H1 (cell line): ENCODE measurements around the gene MUC5AC. TPM values are rescaled to one million over a fixed set of nuclear protein-coding genes. Genes with fewer than 3 reads are reported as not detected.

Experiments used
- CTCF ChIA-PET: fragments of 300-600 bp; sonication (Branson Sonifier 250); formaldehyde crosslinking; loops from one replicate; lab custom pipeline; 2021; ENCODE audit not compliant: partially characterized antibody; lab: Charles Lee
- POLR2A ChIA-PET: fragments of 300-600 bp; sonication (Branson Sonifier 250); formaldehyde crosslinking; loops from one replicate; lab custom pipeline; 2021; ENCODE audit warnings: inconsistent platforms; ENCODE audit not compliant: partially characterized antibody; lab: Charles Lee
- DNase-seq, 2 experiments: peaks; one replicate each; pipeline versions ENCODE4 v3.0.0 to v3.0.0-alpha.2; 2010 to 2022; ENCODE audit warnings: low spot score in 2 of 2, low read depth in 1 of 2, mixed read lengths in 1 of 2
- FAIRE-seq: peaks from 2 replicates; lab custom pipeline; 2011; peaks lifted over from hg19 to GRCh38; lab: Jason Lieb, UNC
- H2AFZ ChIP-seq: 2 replicates; pipeline ENCODE4 v1.8.1; 2012; ENCODE audit warnings: low read length, inconsistent platforms
- H2AK5ac ChIP-seq: 2 replicates; pipeline ENCODE4 v1.6.1; 2013; ENCODE audit warnings: low read depth, low read length
- H2BK120ac ChIP-seq: replicated peaks from 2 replicates; pipeline ENCODE3; 2013; ENCODE audit warnings: low read depth, low read length, inconsistent platforms
- H2BK12ac ChIP-seq: 2 replicates; pipeline ENCODE4 v1.6.1; 2013; ENCODE audit warnings: low read depth, low read length
- H2BK15ac ChIP-seq: 2 replicates; pipeline ENCODE4 v1.6.1; 2013; ENCODE audit warnings: low read length
- H2BK20ac ChIP-seq: 2 replicates; pipeline ENCODE4 v1.6.1; 2013; ENCODE audit warnings: low read length
- H2BK5ac ChIP-seq: 2 replicates; pipeline ENCODE4 v1.6.1; 2013; ENCODE audit warnings: low read depth, low read length
- H3K14ac ChIP-seq: 2 replicates; pipeline ENCODE4 v1.6.1; 2013; ENCODE audit warnings: inconsistent platforms; ENCODE audit not compliant: insufficient read length
- H3K18ac ChIP-seq: 2 replicates; pipeline ENCODE4 v1.6.1; 2013; ENCODE audit warnings: low read length; ENCODE audit errors: extremely low read depth
- H3K23ac ChIP-seq: 2 replicates; pipeline ENCODE4 v1.6.1; 2013; ENCODE audit warnings: inconsistent platforms; ENCODE audit not compliant: insufficient read length
- H3K23me2 ChIP-seq: 2 replicates; pipeline ENCODE4 v1.6.1; 2013; ENCODE audit warnings: low read depth, low read length
- H3K27ac ChIP-seq: 2 replicates; pipeline ENCODE4 v1.6.1; 2011; ENCODE audit warnings: low read depth, low read length, inconsistent platforms
- H3K27me3 ChIP-seq, 4 experiments: replicated peaks in 1 of 4; 1 replicate in 1 of 4; 2 replicates in 3 of 4; pipeline versions ENCODE4 v1.6.1 to v1.8.1; 2011 to 2013; ENCODE audit warnings: low read length in 3 of 4, mild to moderate bottlenecking in 3 of 4, inconsistent platforms in 2 of 4, mixed read lengths in 2 of 4, moderate library complexity in 1 of 4; ENCODE audit not compliant: control insufficient read depth in 3 of 4, insufficient read depth in 3 of 4; ENCODE audit errors: extremely low read depth in 1 of 4
- H3K36me3 ChIP-seq, 4 experiments: 2 replicates each; pipeline versions ENCODE4 v1.6.1 to v1.8.1; 2011 to 2013; ENCODE audit warnings: mild to moderate bottlenecking in 4 of 4, low read length in 3 of 4, moderate library complexity in 2 of 4, control low read depth in 1 of 4, inconsistent platforms in 1 of 4; ENCODE audit not compliant: insufficient read depth in 4 of 4, control insufficient read depth in 2 of 4
- H3K4ac ChIP-seq: replicated peaks from 2 replicates; pipeline ENCODE3; 2013; ENCODE audit warnings: low read length, low read depth, mixed read lengths, inconsistent platforms; ENCODE audit not compliant: insufficient read length
- H3K4me1 ChIP-seq, 4 experiments: replicated peaks in 1 of 4; 1 replicate in 1 of 4; 2 replicates in 3 of 4; pipeline versions ENCODE4 v1.6.1 to v1.8.1; 2011 to 2013; ENCODE audit warnings: low read length in 3 of 4, inconsistent platforms in 2 of 4, mixed read lengths in 1 of 4; ENCODE audit not compliant: insufficient read depth in 4 of 4, control insufficient read depth in 3 of 4
- H3K4me2 ChIP-seq, 2 experiments: 2 replicates each; pipeline versions ENCODE4 v1.6.1 to v1.8.1; 2011 to 2013; ENCODE audit warnings: low read depth in 2 of 2, low read length in 2 of 2, control low read depth in 1 of 2, inconsistent platforms in 1 of 2, mild to moderate bottlenecking in 1 of 2; ENCODE audit not compliant: insufficient read depth in 1 of 2
- H3K4me3 ChIP-seq, 4 experiments: fragments of 200-600, 300-600 bp in 1 of 4; sonication (generic), shearing (Covaris generic), sonication (Bioruptor Twin) in 1 of 4; 2 replicates each; pipeline versions ENCODE4 v1.5.1 to v1.8.1; 2011 to 2016; ENCODE audit warnings: low read length in 4 of 4, low read depth in 3 of 4, control low read depth in 2 of 4, inconsistent platforms in 2 of 4, mild to moderate bottlenecking in 2 of 4, mixed read lengths in 1 of 4, moderate library complexity in 1 of 4; ENCODE audit not compliant: insufficient read depth in 2 of 4; ENCODE audit errors: extremely low read depth in 1 of 4
- H3K56ac ChIP-seq: replicated peaks from 2 replicates; pipeline ENCODE3; 2013; ENCODE audit warnings: low read depth, mild to moderate bottlenecking, mixed read lengths, low read length, inconsistent platforms; ENCODE audit not compliant: insufficient read length
- H3K79me1 ChIP-seq: 2 replicates; pipeline ENCODE4 v1.6.1; 2013; ENCODE audit warnings: low read depth, low read length, control low read depth
- H3K79me2 ChIP-seq, 2 experiments: 2 replicates each; pipeline versions ENCODE4 v1.6.1 to v1.8.1; 2012 to 2013; ENCODE audit warnings: low read length in 2 of 2, mild to moderate bottlenecking in 2 of 2, inconsistent platforms in 1 of 2; ENCODE audit not compliant: insufficient read depth in 2 of 2, control insufficient read depth in 1 of 2
- H3K9ac ChIP-seq, 4 experiments: replicated peaks in 1 of 4; 1 replicate in 1 of 4; 2 replicates in 3 of 4; pipeline versions ENCODE4 v1.6.1 to v1.8.1; 2011 to 2013; ENCODE audit warnings: low read depth in 3 of 4, low read length in 3 of 4, control low read depth in 2 of 4, mild to moderate bottlenecking in 2 of 4, moderate library complexity in 2 of 4, inconsistent platforms in 1 of 4; ENCODE audit errors: extremely low read depth in 1 of 4
- H3K9me3 ChIP-seq, 2 experiments: 2 replicates each; pipeline versions ENCODE4 v1.6.1 to v1.8.1; 2012 to 2013; ENCODE audit warnings: mild to moderate bottlenecking in 2 of 2, moderate library complexity in 2 of 2, control low read depth in 1 of 2, inconsistent platforms in 1 of 2, low read depth in 1 of 2, low read length in 1 of 2, mixed read lengths in 1 of 2; ENCODE audit not compliant: insufficient read depth in 2 of 2
- H4K20me1 ChIP-seq, 2 experiments: replicated peaks in 1 of 2; 2 replicates each; pipeline versions ENCODE3 to v1.8.1; 2011 to 2013; ENCODE audit warnings: inconsistent platforms in 2 of 2, low read length in 2 of 2, mild to moderate bottlenecking in 1 of 2; ENCODE audit not compliant: insufficient read depth in 2 of 2, control insufficient read depth in 1 of 2
- H4K5ac ChIP-seq: 2 replicates; pipeline ENCODE4 v1.6.1; 2013; ENCODE audit warnings: low read length, low read depth, mixed read lengths, inconsistent platforms; ENCODE audit not compliant: insufficient read length
- H4K8ac ChIP-seq: 2 replicates; pipeline ENCODE4 v1.8.0; 2013; ENCODE audit warnings: mild to moderate bottlenecking, moderate library complexity, low read length, inconsistent platforms; ENCODE audit not compliant: insufficient read depth; ENCODE audit errors: extremely low read depth
- H4K91ac ChIP-seq: replicated peaks from 2 replicates; pipeline ENCODE3; 2013; ENCODE audit warnings: low read length, mixed read lengths, inconsistent platforms; ENCODE audit not compliant: insufficient read length
- ATF2 ChIP-seq: IDR thresholded peaks from 2 replicates; pipeline ENCODE4 v1.6.1; 2012; ENCODE audit warnings: low read length, inconsistent platforms
- CHD2 ChIP-seq: IDR thresholded peaks from 2 replicates; pipeline ENCODE4 v1.6.1; 2012; ENCODE audit warnings: low read length, improper control_type of control experiment
- CTCF ChIP-seq, 3 experiments: IDR thresholded peaks; 1 replicate in 2 of 3; 2 replicates in 1 of 3; pipeline versions ENCODE4 v1.5.1 to v1.6.1; 2011; ENCODE audit warnings: low read length in 3 of 3, mild to moderate bottlenecking in 3 of 3, inconsistent platforms in 2 of 3, low read depth in 1 of 3, moderate library complexity in 1 of 3; ENCODE audit not compliant: insufficient read depth in 1 of 3; ENCODE audit errors: control extremely low read depth in 1 of 3
- POLR2AphosphoS5 ChIP-seq: IDR thresholded peaks from 2 replicates; pipeline ENCODE4 v1.6.1; 2011; ENCODE audit warnings: low read depth, low read length
- POU5F1 ChIP-seq: IDR thresholded peaks from 2 replicates; pipeline ENCODE4 v1.6.1; 2011; ENCODE audit warnings: low read depth, mild to moderate bottlenecking, low read length, moderate library complexity
- RXRA ChIP-seq: IDR thresholded peaks from 2 replicates; pipeline ENCODE4 v1.6.1; 2011; ENCODE audit warnings: low read depth, mild to moderate bottlenecking, low read length, moderate library complexity; ENCODE audit not compliant: insufficient read depth
- SIN3A ChIP-seq, 2 experiments: IDR thresholded peaks in 1 of 2; conservative IDR thresholded peaks in 1 of 2; 2 replicates each; pipeline ENCODE4 v1.6.1; 2011 to 2012; ENCODE audit warnings: low read length in 2 of 2, improper control_type of control experiment in 1 of 2, low read depth in 1 of 2, mild to moderate bottlenecking in 1 of 2
- TBP ChIP-seq: IDR thresholded peaks from 2 replicates; pipeline ENCODE4 v1.6.1; 2011; ENCODE audit warnings: low read depth, low read length, improper control_type of control experiment
- WGBS, 2 experiments: shearing (Covaris generic) in 1 of 2; methylation state at CpG; one replicate each; pipeline versions ENCODE4 v1.1.6 to v1.1.7; 2013 to 2015; ENCODE audit warnings: low lambda C conversion rate in 2 of 2, mixed read lengths in 2 of 2, inconsistent platforms in 1 of 2, low coverage in 1 of 2, missing lambda C conversion rate in 1 of 2; ENCODE audit not compliant: insufficient replicate concordance in 2 of 2, insufficient coverage in 1 of 2, insufficient read length in 1 of 2; ENCODE audit errors: extremely low coverage in 1 of 2, missing lambda C conversion rate in 1 of 2; 5-methylcytosine and 5-hydroxymethylcytosine counted together
- polyA plus RNA-seq, 7 experiments: library from polyadenylated mRNA; depleted of rRNA in 3 of 7; stranded (reverse) in 5 of 7; unstranded in 2 of 7; fragments of >200 nt in 5 of 7; fragments of 200-250 nt in 2 of 7; gene quantifications; 1 replicate in 5 of 7; 2 replicates in 1 of 7; 4 replicates in 1 of 7; pipeline versions ENCODE4 v1.2.1 to v1.2.3, GENCODE V29; 2011 to 2013; ENCODE audit warnings: missing spikeins in 2 of 7, mixed read lengths in 2 of 7
- total RNA-seq: library from RNA; stranded (reverse); fragmentation: NEBNext Ultra II Directional; extraction: Animal tissue kit (Norgen Biotek cat#: 25700); gene quantifications from 2 replicates; pipeline ENCODE4 v1.2.1, GENCODE V29; 2021

Gene MUC5AC
- total and polyA plus RNA-seq, 2 of the 8 experiments (the other 6 are each of a cell fraction or from before 2014, with no cell fraction given), result not detected

GRCh38 chr11:1237851-1238250 lies 80.1 kb downstream of the MUC5AC start:
- Histone ChIP-seq H3K4me2 (no peak overlapping the region), H3K23ac (no peak overlapping the region), H2BK20ac (no peak overlapping the region), H2BK15ac (no peak overlapping the region), H3K27me3 (no peaks in the 10 kb centered on the region), H2BK12ac (no peak overlapping the region), H3K56ac (no peak overlapping the region), H4K20me1 (peaks cover 0 to 1% of the 10 kb centered on the region in 2 experiments), H2BK120ac (no peak overlapping the region), H3K79me1 (no peaks in the 10 kb centered on the region), H3K9ac (no peak overlapping the region), H3K4ac (no peak overlapping the region), H3K4me1 (no peaks in the 10 kb centered on the region; a peak in 1 of 7 replicates), H2BK5ac (no peak overlapping the region), H4K8ac (no peak overlapping the region), H2AFZ (no peak overlapping the region), H4K5ac (no peak overlapping the region), H3K14ac (no peak overlapping the region), H3K9me3 (peaks cover 3 to 29% of the 10 kb centered on the region in 2 experiments; a peak in 2 of 4 replicates), H4K91ac (no peak overlapping the region), H3K18ac (no peak overlapping the region), H3K79me2 (no peaks in the 10 kb centered on the region), H3K4me3 (no peak overlapping the region), H3K27ac (no peak overlapping the region), H3K23me2 (no peaks in the 10 kb centered on the region), H3K36me3 (no peaks in the 10 kb centered on the region), H2AK5ac (no peak overlapping the region)
- 89% methylated on average over 10 of the region's 10 CpGs; no CpG with 5 or more reads in 1 of the 2 experiments for WGBS, 2 experiments
- FAIRE-seq (no peak), DNase-seq (no peak)
- CTCF ChIA-PET, result interaction anchor here (0.9 kb wide), 1 partner anchor 11 kb away, joined by 4 read pairs; no protein-coding TSS in a partner anchor
- TF ChIP-seq POLR2AphosphoS5 (no peak), TBP (no peak), CTCF (IDR thresholded peaks at IDR 0.05; ENCODE audit: control extremely low read depth in 1 of 3, insufficient read depth in 1 of 3, low read depth in 1 of 3, low read length in 3 of 3) (no peak), SIN3A (conservative IDR thresholded peaks at IDR 0.05 in 1 of 2, IDR thresholded peaks at IDR 0.05 in 1 of 2; ENCODE audit: low read depth in 1 of 2, low read length in 2 of 2) (no peak), POU5F1 (no peak), ATF2 (no peak), RXRA (no peak), CHD2 (no peak)
- POLR2A ChIA-PET, result no interaction called here
